Sigmoid colon (tissue), 3 donors: Measurements from ENCODE around the gene NEB.

Experiments
- POLR2A ChIP-seq, 2 donors: fragments of 450-650 bp; IDR thresholded peaks; one replicate each; pipeline ENCODE4 v1.6.1; 2016; ENCODE audit warnings: antibody characterized with exemption in 2 of 2, mild to moderate bottlenecking in 2 of 2, moderate library complexity in 2 of 2
- TF ChIP-seq, protein P1 (sequence below), 4 experiments: fragments of 450-650 bp in 3 of 4; fragments of 200-600 bp in 1 of 4; IDR thresholded peaks; one replicate each; pipeline ENCODE4 v1.5.1; 2016 to 2019; ENCODE audit warnings: antibody characterized with exemption in 4 of 4, mild to moderate bottlenecking in 3 of 4, moderate library complexity in 2 of 4

- TF ChIP-seq POLR2A (IDR thresholded peaks at IDR 0.05), result no peak
- TF ChIP-seq, protein P1, sequence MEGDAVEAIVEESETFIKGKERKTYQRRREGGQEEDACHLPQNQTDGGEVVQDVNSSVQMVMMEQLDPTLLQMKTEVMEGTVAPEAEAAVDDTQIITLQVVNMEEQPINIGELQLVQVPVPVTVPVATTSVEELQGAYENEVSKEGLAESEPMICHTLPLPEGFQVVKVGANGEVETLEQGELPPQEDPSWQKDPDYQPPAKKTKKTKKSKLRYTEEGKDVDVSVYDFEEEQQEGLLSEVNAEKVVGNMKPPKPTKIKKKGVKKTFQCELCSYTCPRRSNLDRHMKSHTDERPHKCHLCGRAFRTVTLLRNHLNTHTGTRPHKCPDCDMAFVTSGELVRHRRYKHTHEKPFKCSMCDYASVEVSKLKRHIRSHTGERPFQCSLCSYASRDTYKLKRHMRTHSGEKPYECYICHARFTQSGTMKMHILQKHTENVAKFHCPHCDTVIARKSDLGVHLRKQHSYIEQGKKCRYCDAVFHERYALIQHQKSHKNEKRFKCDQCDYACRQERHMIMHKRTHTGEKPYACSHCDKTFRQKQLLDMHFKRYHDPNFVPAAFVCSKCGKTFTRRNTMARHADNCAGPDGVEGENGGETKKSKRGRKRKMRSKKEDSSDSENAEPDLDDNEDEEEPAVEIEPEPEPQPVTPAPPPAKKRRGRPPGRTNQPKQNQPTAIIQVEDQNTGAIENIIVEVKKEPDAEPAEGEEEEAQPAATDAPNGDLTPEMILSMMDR (IDR thresholded peaks at IDR 0.05), result no peak
These were observed 20.1 kb upstream of the NEB start for GRCh38 chr2:151754253-151754897.
